Left ventricle myocardium superior (tissue), 1 donor: Measurements from ENCODE around the gene PCDHGB6. TPM values are rescaled to one million over a fixed set of nuclear protein-coding genes. Genes with fewer than 3 reads are reported as not detected.
"Not testable (repeated sequence)": the region's sequence is repeated elsewhere in the genome, so short reads cannot be mapped to it uniquely, and the experiment has no call there.

Experiments
- ATAC-seq: fragments of 200-7000 bp; cut with Tn5 transposase; one replicate; pipeline ENCODE4 v1.9.1; 2020; ENCODE audit warnings: mild to moderate bottlenecking, moderate library complexity
- DNase-seq: peaks from one replicate; pipeline ENCODE4 v3.0.0-alpha.2; 2020
- intact Hi-C: fragments of 100-400 bp; cut with micrococcal nuclease; formaldehyde crosslinking; loops from one replicate; pipeline ENCODE4 v1.11.0; 2022
- total RNA-seq: library from RNA; stranded (reverse); fragmentation: NEBNext Ultra II Directional; extraction: Animal tissue kit (Norgen Biotek cat#: 25700); gene quantifications from one replicate; pipeline ENCODE4 v1.2.1, GENCODE V29; 2021
- donor health status: DM: no; HTN: yes; CAD: no; lungs with severe emphysema.

The PCDHGB6 gene
- total RNA-seq, 1 donor from 2014 or later = 4.7 TPM

GRCh38 chr5:141387557-141388311, 20.1 kb upstream of the PCDHGB6 start, which contains the start of gene PCDHGB4:
TSS of gene PCDHGB4 (plus strand) at chr5:141387698. CDS start at chr5:141387885, 187 bp downstream.
- DNase-seq = peak; percentile 67
- intact Hi-C loops = not testable (repeated sequence)
- peak; percentile 92 for ATAC-seq

GRCh38 chr5:141388661-141389060, 19.2 kb upstream of the PCDHGB6 start:
- ATAC-seq (no peak), DNase-seq (no peak)
- intact Hi-C loops = no loop called here

- DNase-seq (no peak), ATAC-seq (no peak)
- intact Hi-C loops = no loop called here
These were observed 18.4 kb upstream of the PCDHGB6 start for GRCh38 chr5:141389153-141390042.

- ATAC-seq (no peak), DNase-seq (no peak)
- intact Hi-C loops = no loop called here
These were observed 15.2 kb upstream of the PCDHGB6 start, which contains the start of gene PCDHGA8 for GRCh38 chr5:141392429-141393198. TSS of gene PCDHGA8 (plus strand) at chr5:141392633. CDS start at chr5:141392814, 181 bp downstream.

- intact Hi-C loops = no loop called here
- ATAC-seq (no peak), DNase-seq (no peak)
These were observed 14.6 kb upstream of the PCDHGB6 start for GRCh38 chr5:141393267-141393666.

- not testable (repeated sequence) for ATAC-seq
These were observed 13.2 kb upstream of the PCDHGB6 start for GRCh38 chr5:141394401-141395187.

GRCh38 chr5:141397756-141398551, 9.9 kb upstream of the PCDHGB6 start, which contains the start of gene PCDHGB5:
TSS of gene PCDHGB5 (plus strand) at chr5:141397947. CDS start at chr5:141398128, 181 bp downstream.
- intact Hi-C loops = not testable (repeated sequence)
- DNase-seq = peak; percentile 68
- ATAC-seq = peak; percentile 96

More at GRCh38 chr5:141394401-141395187, 13.2 kb upstream of the PCDHGB6 start:
- DNase-seq, intact Hi-C loops: not testable (repeated sequence)

GRCh38 chr5:141398608-141399007, 9.2 kb upstream of the PCDHGB6 start:
- peak; percentile 43 for ATAC-seq

GRCh38 chr5:141399555-141400258, 8.1 kb upstream of the PCDHGB6 start:
- no peak for DNase-seq
- ATAC-seq = no peak
- intact Hi-C loops = loop anchor here (10.0 kb wide), 1 partner anchor 165 kb away; no protein-coding TSS in a partner anchor

More at GRCh38 chr5:141398608-141399007, 9.2 kb upstream of the PCDHGB6 start:
- no peak for DNase-seq
- intact Hi-C loops = no loop called here

- DNase-seq (peak; percentile 35), ATAC-seq (no peak)
- intact Hi-C loops = loop anchor here (10.0 kb wide), 1 partner anchor 162 kb away; no protein-coding TSS in a partner anchor
These were observed 5.1 kb upstream of the PCDHGB6 start, which contains the start of gene PCDHGA9 for GRCh38 chr5:141402553-141403243. TSS of gene PCDHGA9 (plus strand) at chr5:141402778. CDS start at chr5:141402953, 175 bp downstream.

- DNase-seq (no peak), ATAC-seq (no peak)
- intact Hi-C loops = loop anchor here (10.0 kb wide), 1 partner anchor 161 kb away; no protein-coding TSS in a partner anchor
These were observed 4.4 kb upstream of the PCDHGB6 start for GRCh38 chr5:141403387-141403786.

- DNase-seq = no peak
- intact Hi-C loops = loop anchor here (10.0 kb wide), 3 partner anchors 65 to 155 kb away; partner anchors contain the start of gene PCDHGC3
- ATAC-seq = no peak
These were observed 1.9 kb downstream of the PCDHGB6 start for GRCh38 chr5:141409598-141410306.

GRCh38 chr5:141411575-141411974, 3.8 kb downstream of the PCDHGB6 start:
- intact Hi-C loops = loop anchor here (10.0 kb wide), 2 partner anchors 63 to 113 kb away; partner anchors contain the start of gene PCDHGC3
- ATAC-seq (no peak), DNase-seq (no peak)

GRCh38 chr5:141412854-141413539, 5.2 kb downstream of the PCDHGB6 start, which contains the start of gene PCDHGA10:
TSS of gene PCDHGA10 (plus strand) at chr5:141412987. CDS start at chr5:141413176, 189 bp downstream.
- DNase-seq (peak; percentile 44), ATAC-seq (peak; percentile 67)
- intact Hi-C loops = loop anchor here (10.0 kb wide), 2 partner anchors 62 to 112 kb away; partner anchors contain the start of gene PCDHGC3
